ENCODE results near the gene STX12.
A peak's percentile ranks its signal among the peaks of the same experiment; 100 is the strongest.
"Not testable (repeated sequence)": the region's sequence is repeated elsewhere in the genome, so short reads cannot be mapped to it uniquely, and the experiment has no call there.

STX12 gene

DNA sequence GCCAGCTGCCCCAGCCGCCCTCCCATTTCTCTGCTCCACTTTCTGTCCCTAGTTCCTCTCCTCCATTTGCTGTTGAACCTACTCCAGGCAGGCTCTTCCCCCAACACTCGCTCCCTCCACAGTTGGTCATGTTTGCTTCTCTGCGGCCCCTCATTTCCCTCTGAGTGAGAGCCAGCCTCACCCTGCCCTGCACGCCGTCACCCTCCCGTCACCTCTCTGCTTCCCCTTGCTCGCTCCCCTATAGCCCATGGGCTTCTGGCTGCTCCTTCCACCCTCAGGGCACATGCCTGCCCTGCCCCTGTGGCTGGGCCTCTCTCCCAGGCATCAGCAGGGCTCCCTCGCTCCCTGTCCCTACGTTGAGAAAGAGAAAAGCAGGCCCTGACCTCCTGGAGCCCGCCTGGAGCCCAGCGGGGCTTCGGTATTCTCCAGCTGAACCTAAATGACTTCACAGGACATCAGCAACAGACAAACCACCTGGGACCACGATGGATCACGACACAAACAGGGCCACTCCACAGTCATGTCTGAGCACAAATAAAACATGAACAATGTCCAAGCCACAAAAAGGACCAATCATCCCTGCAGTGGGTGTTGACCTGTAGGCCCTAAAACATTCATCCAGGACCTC, 86.0 kb downstream of the STX12 start:
- no peaks in the 10 kb centered on the region for H3K9me3 Mint-ChIP-seq
- ATAC-seq (ENCODE audit: low read depth), result no peak
- peak overlapping the region; percentile 64 for H3K27ac Mint-ChIP-seq
- H3K4me1 Mint-ChIP-seq, result peaks cover 29% of the 10 kb centered on the region
- no peak overlapping the region for H3K4me3 Mint-ChIP-seq
- DNase-seq (ENCODE audit: low spot score in 2 of 2), result no peak
- no peaks in the 10 kb centered on the region for H3K36me3 Mint-ChIP-seq
- no peaks in the 10 kb centered on the region for H3K27me3 Mint-ChIP-seq

DNA sequence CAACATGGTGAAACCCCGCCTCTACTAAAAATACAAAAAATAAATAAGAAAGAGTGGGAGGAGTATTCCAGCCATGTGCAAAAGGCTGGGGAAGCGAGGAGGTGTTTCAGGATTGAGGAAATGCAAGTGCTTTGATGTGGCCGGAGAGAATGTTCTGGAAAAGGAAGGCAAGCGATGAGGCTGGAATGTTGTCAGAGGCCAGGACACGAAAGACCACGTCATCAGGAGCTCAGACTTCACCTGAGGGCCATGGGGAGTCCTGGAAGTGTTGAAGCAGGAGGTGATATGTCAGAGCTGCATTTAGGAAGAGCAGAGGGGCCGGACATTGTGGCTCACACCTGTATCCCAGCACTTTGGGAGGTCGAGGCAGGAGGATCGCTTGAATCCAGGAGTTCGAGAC, 88.4 kb downstream of the STX12 start:
- Mint-ChIP-seq H3K4me3 (no peak overlapping the region), H3K27ac (no peak overlapping the region), H3K9me3 (no peaks in the 10 kb centered on the region), H3K36me3 (no peaks in the 10 kb centered on the region), H3K4me1 (peaks cover 36% of the 10 kb centered on the region), H3K27me3 (no peaks in the 10 kb centered on the region)
- DNase-seq (ENCODE audit: low spot score in 2 of 2), result no peak
- ATAC-seq (ENCODE audit: low read depth), result no peak

DNA sequence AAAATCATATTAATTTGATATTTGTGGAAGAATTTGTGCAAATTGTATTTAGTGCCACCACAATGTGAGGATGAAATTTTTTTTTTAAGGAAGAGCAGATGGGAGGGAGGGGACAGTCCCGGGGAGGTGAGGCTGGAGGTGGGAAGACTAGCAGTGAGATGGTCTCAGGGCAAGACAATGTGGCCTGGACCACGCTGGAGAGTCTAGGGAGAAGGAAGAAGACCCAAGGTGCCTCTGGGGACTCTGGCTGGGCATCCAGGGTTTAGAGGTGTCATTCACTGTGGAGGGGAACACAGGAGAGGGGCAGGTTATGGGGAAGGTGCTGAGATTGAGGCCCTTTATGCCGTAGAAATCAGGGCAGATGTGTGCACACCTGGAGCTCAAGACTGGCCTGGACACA, 89.0 kb downstream of the STX12 start:
- Mint-ChIP-seq H3K27ac (peak overlapping the region; percentile 51), H3K4me1 (peaks cover 37% of the 10 kb centered on the region), H3K9me3 (no peaks in the 10 kb centered on the region), H3K27me3 (no peaks in the 10 kb centered on the region), H3K4me3 (peak overlapping the region; percentile 4), H3K36me3 (no peaks in the 10 kb centered on the region)
- no peak for DNase-seq (ENCODE audit: low spot score in 2 of 2)
- no peak for ATAC-seq (ENCODE audit: low read depth)

DNA sequence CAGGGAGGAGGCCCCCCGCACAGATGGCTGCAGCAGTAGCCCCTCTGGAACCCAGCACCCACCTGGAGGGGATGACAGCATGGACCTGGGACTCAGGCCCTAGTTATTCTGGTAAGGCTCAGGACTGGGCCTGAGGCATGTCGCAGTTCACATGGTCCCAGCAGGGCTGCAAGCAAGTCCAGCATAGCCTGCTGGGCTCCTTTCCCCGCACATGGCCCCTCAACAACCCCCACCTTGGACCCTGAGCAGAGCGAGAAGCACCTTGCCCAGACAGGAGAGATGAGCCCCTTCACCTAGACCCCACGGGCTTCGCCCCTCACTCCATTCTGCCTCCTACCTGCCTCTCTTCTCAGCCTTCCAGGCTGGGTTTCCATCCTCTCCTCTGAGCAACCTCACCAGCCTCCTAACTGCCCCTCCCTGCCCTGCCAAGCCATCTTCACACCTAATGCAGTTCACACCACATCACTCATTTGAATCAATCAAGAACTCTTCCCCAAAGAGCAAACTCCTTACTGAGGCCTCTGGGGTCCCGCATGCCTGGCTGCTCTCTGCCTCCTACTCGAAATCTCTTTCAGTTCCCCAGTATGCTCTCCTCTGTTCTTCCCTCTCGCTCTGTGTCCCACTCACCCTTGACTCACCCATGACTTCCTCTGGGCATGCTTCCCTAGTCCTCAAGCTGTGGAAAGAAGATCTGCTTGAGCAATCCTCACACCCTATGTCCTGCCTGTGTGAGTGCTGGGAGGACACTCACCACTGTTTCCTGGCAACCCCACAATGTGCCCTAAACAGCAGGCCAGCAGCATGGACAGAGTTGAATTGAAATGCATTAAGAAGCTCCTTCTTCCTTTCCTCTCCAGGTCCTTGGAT, 89.9 kb downstream of the STX12 start:
- no peak for DNase-seq (ENCODE audit: low spot score in 2 of 2)
- Mint-ChIP-seq H3K27me3 (no peaks in the 10 kb centered on the region), H3K4me3 (peak overlapping the region; percentile 38), H3K4me1 (peaks cover 36% of the 10 kb centered on the region), H3K36me3 (no peaks in the 10 kb centered on the region), H3K9me3 (no peaks in the 10 kb centered on the region), H3K27ac (peak overlapping the region; percentile 80)
- peak; percentile 65 for ATAC-seq (ENCODE audit: low read depth)

DNA sequence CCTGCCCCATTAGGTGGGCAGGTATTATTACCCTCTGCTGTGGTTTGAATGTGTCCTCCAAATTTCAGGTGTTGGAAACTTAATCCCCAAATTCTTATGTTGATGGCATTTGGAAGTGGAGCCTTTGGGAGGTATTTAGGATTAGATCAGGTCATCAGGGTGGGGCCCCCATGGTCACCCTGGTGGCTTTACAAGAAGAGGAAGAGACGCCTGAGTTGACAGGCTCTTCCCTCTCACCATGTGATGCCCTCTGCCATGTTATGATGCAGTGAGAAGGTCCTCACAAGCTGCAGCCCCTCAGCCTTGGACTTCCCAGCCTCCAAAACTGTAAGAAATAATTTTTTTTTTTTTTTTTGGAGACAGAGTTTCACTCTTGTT, 90.5 kb downstream of the STX12 start:
- Mint-ChIP-seq H3K4me3 (peak overlapping the region; percentile 11), H3K36me3 (no peaks in the 10 kb centered on the region), H3K4me1 (peaks cover 37% of the 10 kb centered on the region), H3K27ac (peak overlapping the region; percentile 80), H3K9me3 (no peaks in the 10 kb centered on the region), H3K27me3 (no peaks in the 10 kb centered on the region)
- ATAC-seq (ENCODE audit: low read depth), result peak; percentile 45
- no peak for DNase-seq (ENCODE audit: low spot score in 2 of 2)

DNA sequence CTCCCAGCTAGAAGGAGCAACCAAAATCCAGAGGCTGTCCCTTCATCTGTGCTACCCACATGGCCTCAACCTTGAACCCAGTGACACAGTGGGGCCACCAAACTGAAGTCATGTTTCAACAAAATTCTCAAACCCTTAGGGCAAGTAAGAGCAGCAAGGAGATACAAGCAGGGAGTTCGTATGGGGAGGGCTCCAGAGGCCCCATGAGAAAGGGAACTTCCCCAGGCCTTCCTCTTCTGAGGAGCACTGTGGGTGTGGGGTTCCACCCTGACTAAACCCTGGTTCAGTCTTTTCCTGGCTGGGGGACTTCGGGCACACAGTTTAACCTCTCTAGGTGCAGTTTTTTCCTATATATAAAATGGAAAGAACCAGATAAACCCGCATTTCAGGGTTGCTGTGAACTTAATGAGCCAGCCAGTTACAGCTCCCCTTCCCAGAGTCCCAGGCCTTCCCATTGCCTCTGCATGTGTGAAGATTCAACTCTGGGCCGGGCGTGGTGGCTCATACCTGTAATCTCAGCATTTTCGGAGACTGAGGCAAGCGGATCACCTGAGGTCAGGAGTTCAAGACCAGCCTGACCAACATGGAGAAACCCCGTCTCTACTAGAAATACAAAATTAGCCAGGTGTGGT, 91.4 kb downstream of the STX12 start:
- peak overlapping the region; percentile 70 for H3K27ac Mint-ChIP-seq
- DNase-seq (ENCODE audit: low spot score in 2 of 2) (no peak), ATAC-seq (ENCODE audit: low read depth) (peak; percentile 53)
- H3K27me3 Mint-ChIP-seq, result no peaks in the 10 kb centered on the region
- no peaks in the 10 kb centered on the region for H3K9me3 Mint-ChIP-seq
- peak overlapping the region; percentile 14 for H3K4me3 Mint-ChIP-seq
- peaks cover 38% of the 10 kb centered on the region for H3K4me1 Mint-ChIP-seq
- H3K36me3 Mint-ChIP-seq, result no peaks in the 10 kb centered on the region

DNA sequence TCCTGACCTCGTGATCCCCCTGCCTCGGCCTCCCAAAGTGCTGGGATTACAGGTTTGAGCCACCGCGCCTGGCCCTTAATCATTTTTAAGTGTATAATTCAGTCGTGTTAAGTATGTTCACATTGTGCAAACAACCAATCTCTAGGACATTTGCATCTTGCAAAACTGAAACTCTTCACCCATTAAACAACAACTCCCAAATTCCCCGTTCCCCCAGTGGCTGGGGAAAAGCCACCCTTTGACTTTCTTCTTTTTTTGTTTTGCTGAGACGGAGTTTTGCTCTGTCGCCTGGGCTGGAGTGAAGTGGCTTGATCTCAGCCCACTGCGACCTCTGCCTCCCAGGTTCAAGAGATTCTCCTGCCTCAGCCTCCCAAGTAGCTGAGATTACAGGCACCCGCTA, 92.8 kb downstream of the STX12 start:
- peak overlapping the region; percentile 15 for H3K4me3 Mint-ChIP-seq
- peaks cover 40% of the 10 kb centered on the region for H3K4me1 Mint-ChIP-seq
- ATAC-seq (ENCODE audit: low read depth), result no peak

DNA sequence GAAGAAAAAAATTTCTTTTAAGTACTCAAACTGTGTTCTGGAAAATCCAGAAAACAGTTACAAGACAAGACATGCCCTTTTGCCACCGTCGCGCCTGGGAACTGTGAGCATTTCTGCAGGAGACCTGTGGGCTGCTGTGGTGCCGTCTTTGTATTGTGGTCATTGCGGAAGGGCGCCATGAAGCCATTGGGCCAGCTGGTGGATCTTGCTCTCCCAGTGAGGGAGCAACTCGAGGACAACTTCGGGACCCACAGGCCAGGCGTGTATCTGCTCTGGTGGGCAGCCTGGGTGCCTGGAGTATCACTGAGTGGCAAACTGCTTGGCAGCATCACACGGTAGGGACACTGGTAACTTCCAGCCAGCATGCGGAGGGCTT, 95.5 kb downstream of the STX12 start:
- Mint-ChIP-seq H3K4me1 (peaks cover 31% of the 10 kb centered on the region), H3K4me3 (no peak overlapping the region), H3K9me3 (no peaks in the 10 kb centered on the region), H3K27ac (peak overlapping the region; percentile 87), H3K36me3 (no peaks in the 10 kb centered on the region), H3K27me3 (no peaks in the 10 kb centered on the region)
- ATAC-seq (ENCODE audit: low read depth) (no peak), DNase-seq (ENCODE audit: low spot score in 2 of 2) (no peak)

More for the DNA sequence above, 92.8 kb downstream of the STX12 start:
- H3K27me3 Mint-ChIP-seq, result no peaks in the 10 kb centered on the region
- DNase-seq (ENCODE audit: low spot score in 2 of 2), result no peak
- no peaks in the 10 kb centered on the region for H3K36me3 Mint-ChIP-seq
- H3K9me3 Mint-ChIP-seq, result no peaks in the 10 kb centered on the region
- peak overlapping the region; percentile 46 for H3K27ac Mint-ChIP-seq

DNA sequence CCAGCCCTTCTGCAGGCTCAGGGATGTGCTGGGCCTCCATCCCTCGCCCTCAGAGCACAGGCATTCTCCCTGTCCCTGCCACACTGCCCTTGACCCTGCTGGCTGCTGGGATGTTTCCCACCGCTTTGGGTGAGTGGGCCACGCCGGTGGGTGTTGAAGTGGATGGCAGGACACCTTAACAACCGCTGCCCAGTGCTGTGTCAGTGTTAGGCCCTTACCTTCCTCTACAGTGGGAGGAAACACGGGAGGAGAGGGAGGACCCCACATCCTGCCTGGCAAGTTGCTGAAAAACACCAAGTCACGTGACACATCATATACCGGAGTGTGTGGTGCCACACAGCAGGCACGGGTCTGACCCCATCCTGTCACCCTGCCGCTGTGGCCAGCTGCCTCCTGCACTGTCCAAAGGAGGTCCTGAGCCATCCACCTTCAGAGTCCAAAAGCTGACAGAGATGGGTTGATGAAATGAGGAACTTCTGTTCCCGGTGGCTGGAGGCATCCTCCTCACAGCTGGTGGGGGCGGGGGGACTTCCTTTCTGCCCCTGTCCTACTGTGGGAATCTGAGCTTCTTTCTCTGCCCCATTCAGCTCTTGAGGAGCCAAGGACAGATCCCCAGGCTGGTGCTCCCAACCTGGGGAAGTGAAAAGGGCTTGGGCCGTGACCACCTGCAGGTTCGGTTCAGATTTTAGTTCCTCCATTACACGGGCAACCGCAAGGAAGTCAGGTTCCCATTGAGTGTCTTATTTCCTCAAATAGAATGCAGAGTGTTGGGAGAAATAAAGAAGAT, 96.1 kb downstream of the STX12 start:
- peaks cover 29% of the 10 kb centered on the region for H3K4me1 Mint-ChIP-seq
- peak overlapping the region; percentile 87 for H3K27ac Mint-ChIP-seq
- no peaks in the 10 kb centered on the region for H3K27me3 Mint-ChIP-seq
- DNase-seq (ENCODE audit: low spot score in 2 of 2) (no peak), ATAC-seq (ENCODE audit: low read depth) (peak; percentile 30)
- peak overlapping the region; percentile 69 for H3K4me3 Mint-ChIP-seq
- H3K9me3 Mint-ChIP-seq, result no peaks in the 10 kb centered on the region
- H3K36me3 Mint-ChIP-seq, result no peaks in the 10 kb centered on the region

DNA sequence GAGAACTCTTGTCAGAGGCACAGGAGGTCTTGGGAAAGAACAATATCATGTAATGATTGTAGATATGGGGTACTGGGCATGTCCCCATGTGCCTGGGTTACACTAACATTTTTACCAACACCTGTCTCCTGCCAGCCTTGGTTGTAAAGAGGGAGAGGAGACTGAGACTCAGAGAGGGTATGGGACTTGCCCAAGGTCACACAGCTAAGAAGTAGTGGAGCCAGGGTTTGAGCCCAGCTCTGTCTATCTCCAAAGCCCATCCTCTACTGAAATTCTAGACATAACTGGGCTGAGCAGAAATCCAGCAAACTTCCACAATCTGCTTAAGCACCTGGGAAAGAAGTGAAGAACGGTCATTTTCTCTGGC, 96.7 kb downstream of the STX12 start:
- Mint-ChIP-seq H3K4me1 (peaks cover 31% of the 10 kb centered on the region), H3K9me3 (no peaks in the 10 kb centered on the region), H3K36me3 (no peaks in the 10 kb centered on the region), H3K27me3 (no peaks in the 10 kb centered on the region), H3K4me3 (peak overlapping the region; percentile 69), H3K27ac (peak overlapping the region; percentile 87)
- no peak for DNase-seq (ENCODE audit: low spot score in 2 of 2)
- ATAC-seq (ENCODE audit: low read depth), result no peak

DNA sequence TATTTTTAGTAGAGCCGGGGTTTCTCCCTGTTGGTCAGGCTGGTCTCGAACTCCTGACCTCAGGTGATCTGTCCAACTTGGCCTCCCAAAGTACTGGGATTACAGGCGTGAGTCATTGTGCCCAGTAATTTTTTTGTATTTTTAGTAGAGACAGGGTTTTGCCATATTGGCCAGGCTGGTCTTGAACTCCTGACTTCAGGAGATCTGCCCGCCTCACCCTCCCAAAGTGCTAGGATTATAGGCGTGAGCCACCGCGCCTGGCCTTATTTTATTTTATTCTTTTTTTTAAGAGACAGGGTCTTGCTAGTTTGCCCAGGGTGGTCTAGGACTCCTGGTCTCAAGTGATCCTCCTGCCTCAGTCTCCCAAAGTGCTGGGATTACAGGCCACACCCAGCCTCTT, 98.1 kb downstream of the STX12 start:
- H3K4me1 Mint-ChIP-seq, result peaks cover 33% of the 10 kb centered on the region

DNA sequence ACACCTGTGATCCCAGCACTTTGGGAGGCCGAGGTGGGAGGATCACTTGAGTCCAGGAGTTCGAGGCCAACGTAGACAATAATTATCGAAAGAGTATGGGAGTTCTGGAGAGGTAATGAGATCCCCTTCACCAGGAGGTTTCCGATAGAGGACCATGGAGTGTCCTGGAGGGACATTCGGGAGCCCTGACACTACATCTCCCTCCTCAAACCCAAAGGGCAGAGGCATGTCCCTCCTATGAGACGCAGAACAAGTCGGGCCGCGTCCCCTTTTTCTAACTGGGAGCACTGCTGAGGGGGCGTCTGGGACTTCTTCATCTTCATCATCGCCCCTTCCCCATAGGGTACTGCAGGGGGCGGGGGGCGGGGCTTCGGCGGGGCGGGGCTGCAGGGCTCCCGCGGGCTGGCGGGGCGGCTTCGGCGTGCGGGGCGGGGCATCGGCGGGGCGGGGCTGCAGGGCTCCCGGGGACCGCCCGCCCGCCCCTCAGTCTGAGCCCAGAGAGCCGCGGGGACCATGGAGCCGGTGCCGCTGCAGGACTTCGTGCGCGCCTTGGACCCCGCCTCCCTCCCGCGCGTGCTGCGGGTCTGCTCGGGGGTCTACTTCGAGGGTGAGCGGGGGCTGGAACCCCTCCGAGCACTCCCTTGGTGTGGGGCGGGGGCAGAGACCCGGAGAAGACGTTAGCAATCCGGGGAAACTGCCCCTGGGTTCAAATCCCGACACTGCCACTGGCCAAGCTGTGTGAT, 99.2 kb downstream of the STX12 start, which contains the start of gene THEMIS2:
Gene THEMIS2, plus strand, starts transcription at position 486 of the 743 bp plus-strand sequence. Its CDS starts 28 bp downstream, at position 514.
- Mint-ChIP-seq H3K4me1 (peaks cover 38% of the 10 kb centered on the region), H3K4me3 (peak within 1 kb of the TSS; percentile 98), H3K27ac (peak within 1 kb of the TSS; percentile 100), H3K36me3 (peaks cover 6% of the 10 kb centered on the region), H3K27me3 (no peaks in the 10 kb centered on the region), H3K9me3 (no peaks in the 10 kb centered on the region)
- DNase-seq (ENCODE audit: low spot score in 2 of 2) (peak; percentile 64 to 65), ATAC-seq (ENCODE audit: low read depth) (peak; percentile 57)

More for the DNA sequence above, 98.1 kb downstream of the STX12 start:
- not testable (repeated sequence) for H3K27ac Mint-ChIP-seq; H3K9me3 Mint-ChIP-seq; H3K36me3 Mint-ChIP-seq; ATAC-seq (ENCODE audit: low read depth); H3K4me3 Mint-ChIP-seq; DNase-seq (ENCODE audit: low spot score in 2 of 2); H3K27me3 Mint-ChIP-seq

All from memory B cell (primary cell).